ENCODE measurements around the gene NLGN2.

NLGN2 gene

GRCh38 chr17:7467498-7467897 lies 59.9 kb downstream of the NLGN2 start:
- Histone ChIP-seq H3K36me3 (ENCODE audit: insufficient read depth, insufficient read length, low read length) (peaks cover 27% of the 10 kb centered on the region), H3K9me3 (ENCODE audit: insufficient read depth, low read length) (no peaks in the 10 kb centered on the region), H3K4me1 (ENCODE audit: insufficient read depth, insufficient read length) (peaks cover 3% of the 10 kb centered on the region), H3K4me3 (ENCODE audit: insufficient read length, low read depth) (no peak overlapping the region), H3K27me3 (ENCODE audit: insufficient read depth, insufficient read length) (no peaks in the 10 kb centered on the region), H3K9ac (ENCODE audit: insufficient read length, low read depth) (no peak overlapping the region)
- TF ChIP-seq SUZ12 (IDR thresholded peaks at IDR 0.05; ENCODE audit: extremely low read depth, insufficient read depth, insufficient read length) (no peak), YY1 (IDR thresholded peaks at IDR 0.05; ENCODE audit: insufficient read depth, insufficient read length) (no peak), ZNF274 (IDR thresholded peaks at IDR 0.05; ENCODE audit: low read depth, low read length) (no peak)
- DNase-seq (ENCODE audit: low read depth, low spot score) = no peak

- Histone ChIP-seq H3K9me3 (ENCODE audit: insufficient read depth, low read length) (no peaks in the 10 kb centered on the region), H3K9ac (ENCODE audit: insufficient read length, low read depth) (no peak overlapping the region), H3K36me3 (ENCODE audit: insufficient read depth, insufficient read length, low read length) (peaks cover 19% of the 10 kb centered on the region), H3K27me3 (ENCODE audit: insufficient read depth, insufficient read length) (no peaks in the 10 kb centered on the region), H3K4me1 (ENCODE audit: insufficient read depth, insufficient read length) (peaks cover 3% of the 10 kb centered on the region), H3K4me3 (ENCODE audit: insufficient read length, low read depth) (no peak overlapping the region)
- TF ChIP-seq ZNF274 (IDR thresholded peaks at IDR 0.05; ENCODE audit: low read depth, low read length) (no peak), YY1 (IDR thresholded peaks at IDR 0.05; ENCODE audit: insufficient read depth, insufficient read length) (no peak), SUZ12 (IDR thresholded peaks at IDR 0.05; ENCODE audit: extremely low read depth, insufficient read depth, insufficient read length) (no peak)
- no peak for DNase-seq (ENCODE audit: low read depth, low spot score)
Observed at GRCh38 chr17:7468290-7468689, 60.6 kb downstream of the NLGN2 start.

- H3K4me1 ChIP-seq (ENCODE audit: insufficient read depth, insufficient read length) = peaks cover 3% of the 10 kb centered on the region
- H3K36me3 ChIP-seq (ENCODE audit: insufficient read depth, insufficient read length, low read length) = peaks cover 15% of the 10 kb centered on the region
- no peak overlapping the region for H3K9ac ChIP-seq (ENCODE audit: insufficient read length, low read depth)
- no peak overlapping the region for H3K4me3 ChIP-seq (ENCODE audit: insufficient read length, low read depth)
- no peak for DNase-seq (ENCODE audit: low read depth, low spot score)
- no peaks in the 10 kb centered on the region for H3K9me3 ChIP-seq (ENCODE audit: insufficient read depth, low read length)
- TF ChIP-seq SUZ12 (IDR thresholded peaks at IDR 0.05; ENCODE audit: extremely low read depth, insufficient read depth, insufficient read length) = no peak
- no peak for TF ChIP-seq YY1 (IDR thresholded peaks at IDR 0.05; ENCODE audit: insufficient read depth, insufficient read length)
- TF ChIP-seq ZNF274 (IDR thresholded peaks at IDR 0.05; ENCODE audit: low read depth, low read length) = no peak
- H3K27me3 ChIP-seq (ENCODE audit: insufficient read depth, insufficient read length) = no peaks in the 10 kb centered on the region
Observed at GRCh38 chr17:7468804-7469389, 61.3 kb downstream of the NLGN2 start.
